SK-N-SH (cell line): ENCODE data around the gene CHMP1A. TPM values are rescaled to one million over a fixed set of nuclear protein-coding genes. Genes with fewer than 3 reads are reported as not detected.

ENCODE experiments used
- CTCF ChIA-PET: fragments of 300-600, 350-600 bp; formaldehyde crosslinking; extraction: SDS; loops from one replicate; lab custom pipeline; 2021; lab: Yijun Ruan, JAX
- POLR2A ChIA-PET: fragments of 350-600 bp; sonication (Branson Sonifier 250); formaldehyde crosslinking; extraction: SDS; loops from one replicate; lab custom pipeline; 2020; ENCODE audit warnings: antibody characterized with exemption, inconsistent platforms; lab: Yijun Ruan, JAX
- DNase-seq: peaks from one replicate; pipeline ENCODE4 v3.0.0; 2012
- H2AFZ ChIP-seq: fragments of 200-600 bp; sonication (generic); 2 replicates; pipeline ENCODE4 v1.8.1; 2016; ENCODE audit warnings: antibody characterized with exemption, mild to moderate bottlenecking, low read depth
- H3F3A ChIP-seq: fragments of 200-600 bp; sonication (generic); replicated peaks from 2 replicates; pipeline ENCODE3; 2016; ENCODE audit warnings: antibody characterized with exemption, mild to moderate bottlenecking; ENCODE audit not compliant: insufficient read depth
- H3K27ac ChIP-seq, 2 experiments: fragments of 200-500 bp in 1 of 2; fragments of 200-600 bp in 1 of 2; sonication (Bioruptor generic) in 1 of 2; sonication (generic), shearing (Covaris generic) in 1 of 2; 2 replicates each; pipeline versions ENCODE4 v1.5.1 to v1.6.1; 2014 to 2016; ENCODE audit warnings: low read depth in 2 of 2, inconsistent platforms in 1 of 2, low read length in 1 of 2, mild to moderate bottlenecking in 1 of 2, mixed read lengths in 1 of 2
- H3K27me3 ChIP-seq: fragments of 200-600 bp; sonication (generic), shearing (Covaris generic); 2 replicates; pipeline ENCODE4 v1.6.1; 2016; ENCODE audit warnings: mixed run types; ENCODE audit not compliant: insufficient read depth
- H3K36me3 ChIP-seq, 2 experiments: fragments of 200-500 bp in 1 of 2; fragments of 200-600 bp in 1 of 2; sonication (Bioruptor generic) in 1 of 2; sonication (generic) in 1 of 2; replicated peaks in 1 of 2; 2 replicates each; pipeline versions ENCODE3 to v1.5.1; 2014 to 2016; ENCODE audit warnings: low read length in 1 of 2, mild to moderate bottlenecking in 1 of 2; ENCODE audit not compliant: insufficient read depth in 2 of 2, control insufficient read depth in 1 of 2
- H3K4me1 ChIP-seq, 2 experiments: fragments of 200-500 bp in 1 of 2; fragments of 200-600 bp in 1 of 2; sonication (Bioruptor generic) in 1 of 2; sonication (generic), shearing (Covaris generic) in 1 of 2; 2 replicates each; pipeline versions ENCODE4 v1.5.1 to v1.6.1; 2014 to 2016; ENCODE audit warnings: low read depth in 1 of 2, low read length in 1 of 2, mixed run types in 1 of 2; ENCODE audit not compliant: insufficient read depth in 2 of 2, control insufficient read depth in 1 of 2
- H3K4me2 ChIP-seq: fragments of 200-600 bp; sonication (generic), shearing (Covaris generic); 2 replicates; pipeline ENCODE4 v1.6.1; 2017; ENCODE audit warnings: mixed run types
- H3K4me3 ChIP-seq, 2 experiments: fragments of 200-500 bp in 1 of 2; fragments of 200-600 bp in 1 of 2; sonication (Bioruptor generic) in 1 of 2; sonication (generic), shearing (Covaris generic) in 1 of 2; 2 replicates each; pipeline versions ENCODE4 v1.5.1 to v1.8.1; 2014 to 2016; ENCODE audit warnings: low read depth in 2 of 2, inconsistent platforms in 1 of 2, low read length in 1 of 2, mild to moderate bottlenecking in 1 of 2, mixed read lengths in 1 of 2, moderate library complexity in 1 of 2
- H3K79me2 ChIP-seq: fragments of 200-600 bp; sonication (generic); 2 replicates; pipeline ENCODE4 v1.8.1; 2017; ENCODE audit warnings: mild to moderate bottlenecking; ENCODE audit not compliant: insufficient read depth
- H3K9ac ChIP-seq: fragments of 200-600 bp; sonication (generic); 2 replicates; pipeline ENCODE4 v1.6.1; 2017; ENCODE audit warnings: mixed run types
- H3K9me2 ChIP-seq: fragments of 200-600 bp; sonication (generic); 2 replicates; pipeline ENCODE4 v1.6.1; 2017; ENCODE audit warnings: mixed run types
- H3K9me3 ChIP-seq: fragments of 200-600 bp; sonication (generic); 2 replicates; pipeline ENCODE4 v1.6.1; 2017; ENCODE audit warnings: mixed run types, mild to moderate bottlenecking, moderate library complexity
- H4K20me1 ChIP-seq: fragments of 200-600 bp; sonication (generic); 2 replicates; pipeline ENCODE4 v1.6.1; 2017; ENCODE audit warnings: mild to moderate bottlenecking, mixed run types; ENCODE audit not compliant: insufficient read depth
- CHD2 ChIP-seq: fragments of 150-350 bp; IDR thresholded peaks from 2 replicates; pipeline ENCODE4 v1.6.1; 2018; ENCODE audit warnings: low read length; ENCODE audit not compliant: partially characterized antibody
- ELF1 ChIP-seq: IDR thresholded peaks from 2 replicates; pipeline ENCODE4 v1.4.0; 2012
- EP300 ChIP-seq, 2 experiments: IDR thresholded peaks; 2 replicates each; pipeline versions ENCODE4 v1.4.0 to v1.6.1; 2012; ENCODE audit warnings: borderline replicate concordance in 1 of 2, low read depth in 1 of 2, low read length in 1 of 2
- FOSL2 ChIP-seq: IDR thresholded peaks from 2 replicates; pipeline ENCODE4 v1.4.0; 2012; ENCODE audit warnings: low read depth, mild to moderate bottlenecking, moderate library complexity, borderline replicate concordance
- FOXJ3 ChIP-seq: sonication (generic); formaldehyde crosslinking; IDR thresholded peaks from 2 replicates; pipeline ENCODE4 v1.5.1; 2020; ENCODE audit warnings: mild to moderate bottlenecking, missing genetic modification reagents
- FOXM1 ChIP-seq: IDR thresholded peaks from 2 replicates; pipeline ENCODE4 v1.4.0; 2012; ENCODE audit warnings: low read depth, mild to moderate bottlenecking
- GABPA ChIP-seq: IDR thresholded peaks from 2 replicates; pipeline ENCODE4 v1.4.0; 2012; ENCODE audit warnings: low read depth, mild to moderate bottlenecking
- NFIC ChIP-seq: IDR thresholded peaks from 2 replicates; pipeline ENCODE4 v1.4.0; 2012; ENCODE audit warnings: borderline replicate concordance
- RAD21 ChIP-seq: IDR thresholded peaks from 2 replicates; pipeline ENCODE4 v1.6.1; 2012; ENCODE audit warnings: mild to moderate bottlenecking, low read length
- SIN3A ChIP-seq: IDR thresholded peaks from 2 replicates; pipeline ENCODE4 v1.6.1; 2012; ENCODE audit warnings: low read depth, mild to moderate bottlenecking, low read length, moderate library complexity, borderline replicate concordance
- TEAD4 ChIP-seq: IDR thresholded peaks from 2 replicates; pipeline ENCODE4 v1.4.0; 2012; ENCODE audit warnings: mild to moderate bottlenecking, borderline replicate concordance; ENCODE audit not compliant: insufficient read depth
- WGBS: methylation state at CpG from one replicate; pipeline ENCODE4 v1.1.6; 2017; ENCODE audit warnings: low lambda C conversion rate; 5-methylcytosine and 5-hydroxymethylcytosine counted together
- polyA plus RNA-seq, 3 experiments: library from polyadenylated mRNA; depleted of rRNA; stranded (reverse); fragments of >200 nt; gene quantifications; 2 replicates each; pipeline ENCODE4 v1.2.3, GENCODE V29; 2012
- TF ChIP-seq, protein P1 (sequence below): fragments of 150-350 bp; IDR thresholded peaks from 2 replicates; pipeline ENCODE4 v1.6.1; 2017; ENCODE audit warnings: antibody characterized with exemption, low read length, low read depth, borderline replicate concordance
- TF ChIP-seq, protein P2 (sequence below): IDR thresholded peaks from 2 replicates; pipeline ENCODE4 v1.6.1; 2012; ENCODE audit warnings: mild to moderate bottlenecking, low read depth, low read length, moderate library complexity
- TF ChIP-seq, protein P3 (sequence below): fragments of 150-350 bp; IDR thresholded peaks from 2 replicates; pipeline ENCODE4 v1.6.1; 2016; ENCODE audit warnings: mild to moderate bottlenecking, low read depth, low read length

The CHMP1A gene
- polyA plus RNA-seq, 1 of the 3 experiments (the other 2 are of a cell fraction) = 138 TPM

DNA sequence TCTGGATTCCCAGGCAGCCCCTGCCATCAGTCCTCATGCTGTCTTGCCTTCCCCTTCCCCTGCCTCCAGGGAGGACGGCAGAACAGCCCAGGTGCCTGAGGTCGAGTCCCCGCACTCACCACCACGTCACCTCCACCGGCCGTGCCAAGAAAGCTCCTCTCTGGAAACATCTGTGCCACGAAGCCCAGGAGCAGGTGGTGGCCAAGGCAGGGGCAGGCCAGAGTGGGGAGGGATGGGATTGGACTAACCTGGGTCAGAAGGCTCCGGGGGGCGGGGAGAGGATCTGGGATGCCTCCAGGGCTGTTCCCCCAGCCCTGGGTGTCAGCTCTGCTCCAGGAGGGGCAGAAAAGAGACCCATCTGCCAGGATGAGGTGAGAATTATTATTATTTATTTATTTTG lies 51.5 kb downstream of the CHMP1A start:
- H2AFZ ChIP-seq = no peak overlapping the region
- POLR2A ChIA-PET = no interaction called here
- no peaks in the 10 kb centered on the region for H3K9me3 ChIP-seq
- no peaks in the 10 kb centered on the region for H3K27me3 ChIP-seq
- WGBS = 90% methylated on average over 6 of the region's 9 CpGs
- no peaks in the 10 kb centered on the region for H3K9me2 ChIP-seq
- peaks cover 18% of the 10 kb centered on the region for H3F3A ChIP-seq
- TF ChIP-seq TEAD4 (no peak), FOSL2 (no peak), SIN3A (no peak), CHD2 (no peak), GABPA (no peak), NFIC (no peak)
- TF ChIP-seq, protein P1, sequence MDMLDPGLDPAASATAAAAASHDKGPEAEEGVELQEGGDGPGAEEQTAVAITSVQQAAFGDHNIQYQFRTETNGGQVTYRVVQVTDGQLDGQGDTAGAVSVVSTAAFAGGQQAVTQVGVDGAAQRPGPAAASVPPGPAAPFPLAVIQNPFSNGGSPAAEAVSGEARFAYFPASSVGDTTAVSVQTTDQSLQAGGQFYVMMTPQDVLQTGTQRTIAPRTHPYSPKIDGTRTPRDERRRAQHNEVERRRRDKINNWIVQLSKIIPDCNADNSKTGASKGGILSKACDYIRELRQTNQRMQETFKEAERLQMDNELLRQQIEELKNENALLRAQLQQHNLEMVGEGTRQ = no peak
- TF ChIP-seq, protein P2, sequence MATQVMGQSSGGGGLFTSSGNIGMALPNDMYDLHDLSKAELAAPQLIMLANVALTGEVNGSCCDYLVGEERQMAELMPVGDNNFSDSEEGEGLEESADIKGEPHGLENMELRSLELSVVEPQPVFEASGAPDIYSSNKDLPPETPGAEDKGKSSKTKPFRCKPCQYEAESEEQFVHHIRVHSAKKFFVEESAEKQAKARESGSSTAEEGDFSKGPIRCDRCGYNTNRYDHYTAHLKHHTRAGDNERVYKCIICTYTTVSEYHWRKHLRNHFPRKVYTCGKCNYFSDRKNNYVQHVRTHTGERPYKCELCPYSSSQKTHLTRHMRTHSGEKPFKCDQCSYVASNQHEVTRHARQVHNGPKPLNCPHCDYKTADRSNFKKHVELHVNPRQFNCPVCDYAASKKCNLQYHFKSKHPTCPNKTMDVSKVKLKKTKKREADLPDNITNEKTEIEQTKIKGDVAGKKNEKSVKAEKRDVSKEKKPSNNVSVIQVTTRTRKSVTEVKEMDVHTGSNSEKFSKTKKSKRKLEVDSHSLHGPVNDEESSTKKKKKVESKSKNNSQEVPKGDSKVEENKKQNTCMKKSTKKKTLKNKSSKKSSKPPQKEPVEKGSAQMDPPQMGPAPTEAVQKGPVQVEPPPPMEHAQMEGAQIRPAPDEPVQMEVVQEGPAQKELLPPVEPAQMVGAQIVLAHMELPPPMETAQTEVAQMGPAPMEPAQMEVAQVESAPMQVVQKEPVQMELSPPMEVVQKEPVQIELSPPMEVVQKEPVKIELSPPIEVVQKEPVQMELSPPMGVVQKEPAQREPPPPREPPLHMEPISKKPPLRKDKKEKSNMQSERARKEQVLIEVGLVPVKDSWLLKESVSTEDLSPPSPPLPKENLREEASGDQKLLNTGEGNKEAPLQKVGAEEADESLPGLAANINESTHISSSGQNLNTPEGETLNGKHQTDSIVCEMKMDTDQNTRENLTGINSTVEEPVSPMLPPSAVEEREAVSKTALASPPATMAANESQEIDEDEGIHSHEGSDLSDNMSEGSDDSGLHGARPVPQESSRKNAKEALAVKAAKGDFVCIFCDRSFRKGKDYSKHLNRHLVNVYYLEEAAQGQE = no peak
- TF ChIP-seq, all 33 proteins: peak for 0
- CTCF ChIA-PET = interaction anchor here (0.6 to 1.5 kb wide), 3 partner anchors 9 to 48 kb away, joined by 3 to 8 read pairs (median 3); no protein-coding TSS in a partner anchor
- H3K79me2 ChIP-seq = no peaks in the 10 kb centered on the region
- H3K27ac ChIP-seq = no peak overlapping the region
- H4K20me1 ChIP-seq = no peaks in the 10 kb centered on the region
- H3K4me1 ChIP-seq = peaks cover 13 to 21% of the 10 kb centered on the region in 2 experiments; a peak in 3 of 4 replicates
- no peak overlapping the region for H3K4me2 ChIP-seq
- no peak for DNase-seq
- no peak overlapping the region for H3K9ac ChIP-seq
- no peak overlapping the region for H3K4me3 ChIP-seq
- no peaks in the 10 kb centered on the region for H3K36me3 ChIP-seq

DNA sequence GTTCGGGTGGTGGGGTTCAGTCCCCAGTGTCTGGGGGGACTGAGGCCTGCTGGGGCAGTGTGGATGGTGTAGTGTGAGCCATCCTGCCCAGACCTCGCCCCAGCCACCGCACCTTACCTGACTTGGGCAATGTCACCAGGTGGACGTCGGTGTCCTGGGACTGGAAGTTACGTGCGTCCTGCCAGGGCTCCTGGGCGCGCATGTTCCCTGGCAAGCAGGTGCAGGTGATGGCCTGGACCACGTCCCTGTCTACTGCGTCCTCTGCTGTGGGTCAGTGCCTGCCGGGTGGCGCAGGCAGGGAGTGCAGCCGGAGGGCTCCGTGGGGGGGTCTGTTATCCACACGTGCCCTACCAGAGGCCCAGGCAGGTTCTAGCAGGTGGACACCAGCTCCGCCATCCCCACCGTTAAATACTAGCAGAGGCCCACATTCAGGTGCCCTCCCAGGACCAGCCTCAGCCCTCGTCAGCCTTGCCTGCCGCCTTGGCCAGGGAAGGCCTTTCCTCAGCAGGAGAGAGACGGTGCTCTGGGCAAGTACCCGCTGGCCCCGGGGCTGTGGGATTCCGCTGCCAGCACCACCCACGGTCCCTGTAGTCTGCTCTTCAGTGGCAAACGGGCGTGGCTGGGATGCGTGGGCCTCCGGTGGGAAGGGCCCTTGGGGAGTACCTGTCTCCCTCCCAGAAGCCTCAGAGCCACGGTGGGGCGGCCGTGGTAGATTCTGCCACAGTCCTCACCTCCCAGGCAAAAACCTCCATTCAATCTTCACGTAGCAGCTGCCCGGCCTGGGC lies 52.1 kb downstream of the CHMP1A start:
- peaks cover 18% of the 10 kb centered on the region for H3F3A ChIP-seq
- no peaks in the 10 kb centered on the region for H4K20me1 ChIP-seq
- no peaks in the 10 kb centered on the region for H3K9me3 ChIP-seq
- H2AFZ ChIP-seq = no peak overlapping the region
- H3K4me3 ChIP-seq = no peak overlapping the region
- POLR2A ChIA-PET = no interaction called here
- DNase-seq = no peak
- TF ChIP-seq SIN3A = no peak
- no peak for TF ChIP-seq EP300 (IDR thresholded peaks at IDR 0.05; ENCODE audit: borderline replicate concordance in 1 of 2, low read depth in 1 of 2, low read length in 1 of 2)
- TF ChIP-seq, protein P1 = no peak
- TF ChIP-seq FOXM1 = no peak
- no peak for TF ChIP-seq RAD21
- no peak for TF ChIP-seq FOXJ3 (CRISPR knock-in tag)
- TF ChIP-seq FOSL2 = no peak
- no peak for TF ChIP-seq ELF1
- TF ChIP-seq, protein P3, sequence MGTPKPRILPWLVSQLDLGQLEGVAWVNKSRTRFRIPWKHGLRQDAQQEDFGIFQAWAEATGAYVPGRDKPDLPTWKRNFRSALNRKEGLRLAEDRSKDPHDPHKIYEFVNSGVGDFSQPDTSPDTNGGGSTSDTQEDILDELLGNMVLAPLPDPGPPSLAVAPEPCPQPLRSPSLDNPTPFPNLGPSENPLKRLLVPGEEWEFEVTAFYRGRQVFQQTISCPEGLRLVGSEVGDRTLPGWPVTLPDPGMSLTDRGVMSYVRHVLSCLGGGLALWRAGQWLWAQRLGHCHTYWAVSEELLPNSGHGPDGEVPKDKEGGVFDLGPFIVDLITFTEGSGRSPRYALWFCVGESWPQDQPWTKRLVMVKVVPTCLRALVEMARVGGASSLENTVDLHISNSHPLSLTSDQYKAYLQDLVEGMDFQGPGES = no peak
- TF ChIP-seq TEAD4 = no peak
- H3K9ac ChIP-seq = no peak overlapping the region
- no peaks in the 10 kb centered on the region for H3K27me3 ChIP-seq
- WGBS = 87% methylated on average over 21 of the region's 34 CpGs
- no peaks in the 10 kb centered on the region for H3K36me3 ChIP-seq
- H3K9me2 ChIP-seq = no peaks in the 10 kb centered on the region
- no peak overlapping the region for H3K27ac ChIP-seq
- H3K4me1 ChIP-seq = peaks cover 13 to 21% of the 10 kb centered on the region in 2 experiments; a peak in 3 of 4 replicates
- no peaks in the 10 kb centered on the region for H3K79me2 ChIP-seq
- no peak overlapping the region for H3K4me2 ChIP-seq
- CTCF ChIA-PET = interaction anchor here (0.6 to 1.5 kb wide), 3 partner anchors 10 to 48 kb away, joined by 3 to 8 read pairs (median 3); no protein-coding TSS in a partner anchor
